Right lobe of liver (tissue), 6 donors: ENCODE results near the gene GSTP1. TPM values are rescaled to one million over a fixed set of nuclear protein-coding genes. Genes with fewer than 3 reads are reported as not detected.
A peak's percentile ranks its signal among the peaks of the same experiment; 100 is the strongest.

Source experiments
- ATAC-seq, 4 donors: fragments of 200-7000 bp; cut with Tn5 transposase; one replicate each; pipeline ENCODE4 v1.9.1; 2020; ENCODE audit warnings: mild to moderate bottlenecking in 4 of 4, moderate library complexity in 4 of 4
- DNase-seq, 3 donors: peaks; one replicate each; pipeline ENCODE4 v3.0.0-alpha.2; 2020
- H3K27ac ChIP-seq, 3 donors: fragments of 200-600 bp; one replicate each; pipeline ENCODE4 v1.8.0; 2022
- H3K27me3 ChIP-seq, 2 donors: fragments of 200-600 bp; one replicate each; pipeline ENCODE4 v1.8.0; 2022
- H3K36me3 ChIP-seq, 4 donors: fragments of 200-600 bp; sonication (generic) in 1 of 4; one replicate each; pipeline versions ENCODE4 v1.5.1 to v1.8.0; 2017 to 2022; ENCODE audit warnings: control low read depth in 1 of 4
- H3K4me1 ChIP-seq, 4 donors: fragments of 200-600 bp; sonication (generic) in 1 of 4; one replicate each; pipeline versions ENCODE4 v1.5.1 to v1.8.0; 2017 to 2022; ENCODE audit warnings: control low read depth in 1 of 4
- H3K4me3 ChIP-seq, 3 donors: fragments of 200-600 bp; one replicate each; pipeline ENCODE4 v1.8.0; 2022
- H3K9me3 ChIP-seq, 4 donors: fragments of 200-600 bp; sonication (generic) in 1 of 4; one replicate each; pipeline versions ENCODE4 v1.5.1 to v1.8.0; 2017 to 2022; ENCODE audit warnings: control low read depth in 1 of 4
- CTCF ChIP-seq, 4 donors: fragments of 200-600 bp in 3 of 4; fragments of 450-650 bp in 1 of 4; IDR thresholded peaks; one replicate each; pipeline versions ENCODE4 v1.5.1 to v1.8.0; 2016 to 2022; ENCODE audit warnings: antibody characterized with exemption in 4 of 4, mild to moderate bottlenecking in 2 of 4
- POLR2A ChIP-seq: fragments of 450-650 bp; IDR thresholded peaks from one replicate; pipeline ENCODE4 v1.6.1; 2017; ENCODE audit warnings: antibody characterized with exemption, mild to moderate bottlenecking
- WGBS: methylation state at CpG from one replicate; pipeline ENCODE4 v1.1.6; 2018; ENCODE audit warnings: low coverage, low lambda C conversion rate; ENCODE audit not compliant: insufficient coverage; ENCODE audit errors: missing lambda C conversion rate; 5-methylcytosine and 5-hydroxymethylcytosine counted together
- intact Hi-C, 2 donors: fragments of 100-400 bp; cut with DNase I; formaldehyde crosslinking; loops; one replicate each; pipeline versions ENCODE4 v1.11.2 to v1.14.1; 2022
- total RNA-seq, 6 experiments: library from RNA; depleted of rRNA in 2 of 6; stranded (reverse); fragments of >200 nt in 2 of 6; fragmentation: NEBNext Ultra II Directional in 3 of 6; extraction: Animal tissue kit (Norgen Biotek cat#: 25700) in 3 of 6; gene quantifications; one replicate each; pipeline versions ENCODE4 v1.1.0 to v1.2.4, GENCODE V29; 2016 to 2023
- donor health status: DM: no; HTN: yes; CAD: no.
- donor health status: DM: no; HTN: no; CAD: no.
- donor health status: DM: no; HTN: no; CAD: no.
- donor health status: DM: no; HTN: yes; CAD: no.
- donor health status: DM: no; HTN: yes; CAD: no.

The GSTP1 gene
- total RNA-seq, 6 experiments from 2014 or later: 16.6 to 51.4 (median 32.3) TPM

DNA sequence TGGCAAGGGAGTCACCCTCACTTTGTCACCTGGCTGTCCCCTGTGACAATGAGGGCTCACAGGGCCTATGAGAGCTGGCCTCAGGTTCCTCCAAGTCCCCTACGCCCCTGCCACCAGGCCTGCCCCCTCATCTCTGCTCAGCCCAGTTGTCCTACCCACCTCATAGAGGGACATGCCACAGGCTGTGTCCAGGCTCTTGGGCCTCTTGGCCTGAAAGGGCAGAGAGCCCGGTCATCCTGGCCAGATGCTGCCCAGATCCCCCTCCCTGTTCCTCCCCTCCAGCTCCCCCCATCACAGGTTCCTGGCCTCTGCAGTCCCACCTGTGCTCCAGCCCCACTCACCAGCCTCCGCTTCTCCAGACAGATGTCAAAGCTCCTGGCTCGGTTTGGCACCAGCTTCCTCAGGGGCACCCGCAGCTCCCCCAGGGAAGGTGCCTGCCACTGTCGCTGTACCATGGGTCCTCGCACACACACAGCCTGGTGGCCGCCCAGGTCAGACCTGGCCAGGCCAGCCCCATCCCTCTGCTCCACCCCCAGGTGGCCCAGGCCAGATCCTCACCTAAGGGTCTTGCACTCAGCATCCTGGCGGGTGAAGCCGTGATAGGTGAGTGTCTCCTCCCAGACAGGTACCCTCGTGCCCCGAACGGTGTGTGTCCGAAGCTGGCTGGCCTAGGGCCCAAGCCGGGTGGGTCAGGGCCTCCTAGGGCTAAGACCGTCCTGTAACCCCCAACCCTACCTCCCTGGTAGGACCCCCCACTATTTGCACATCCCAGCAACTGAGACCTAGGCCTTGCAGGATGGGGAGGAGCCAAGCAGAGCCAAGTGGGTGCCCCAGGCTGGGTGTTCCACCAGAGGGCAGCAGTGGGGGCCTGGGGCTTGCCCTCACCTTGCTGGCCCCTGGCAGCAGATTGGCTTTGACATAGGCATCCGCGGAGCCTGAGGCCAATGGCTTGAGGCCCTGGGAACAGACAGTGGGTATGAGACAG lies 31.4 kb downstream of the GSTP1 start:
- ATAC-seq: peak; percentile 83 to 87 (median 86)
- 60% methylated on average over 2 of the region's 18 CpGs for WGBS
- H3K4me3 ChIP-seq: no peak overlapping the region

DNA sequence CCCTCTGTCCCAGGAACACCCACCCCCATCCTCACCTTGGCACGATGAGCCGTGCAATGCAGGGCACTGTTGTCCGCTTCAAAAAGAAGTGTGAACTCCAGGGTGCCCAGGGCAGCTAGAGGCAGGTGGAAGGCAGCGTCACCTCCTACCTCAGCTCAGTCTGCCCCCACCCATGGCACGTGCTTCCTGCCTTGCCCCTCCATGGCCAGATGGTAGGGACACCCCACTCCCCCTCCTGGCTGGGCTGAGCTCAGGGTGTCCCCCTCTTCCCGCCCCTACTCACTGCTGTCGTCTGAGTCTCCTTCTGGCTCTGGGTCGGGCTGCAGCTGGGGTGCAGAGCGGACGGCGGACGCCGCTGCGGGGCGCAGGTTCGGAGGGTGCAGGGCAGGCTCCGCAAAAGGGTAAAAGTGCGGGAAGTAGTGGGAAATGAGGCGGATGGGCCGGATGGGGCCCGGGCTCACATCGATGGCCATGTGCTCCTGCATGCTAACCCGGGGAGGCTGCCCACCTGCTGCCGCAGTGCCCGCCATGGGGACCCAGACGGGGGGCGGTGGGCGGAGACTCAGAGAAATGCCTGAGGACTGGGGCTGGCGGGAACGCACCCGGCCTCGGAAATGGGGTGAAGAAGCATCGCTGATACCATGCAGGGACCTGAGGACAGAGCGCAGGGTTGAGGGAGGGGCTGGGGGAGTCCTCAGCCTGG lies 32.3 kb downstream of the GSTP1 start:
- H3K36me3 ChIP-seq: peaks cover 0 to 8% (median 2%) of the 10 kb centered on the region in 4 donors
- no peak for TF ChIP-seq POLR2A
- TF ChIP-seq CTCF (IDR thresholded peaks at IDR 0.05): no peak
- peak in 2 of 3 donors; percentile 17 to 43 for DNase-seq
- H3K9me3 ChIP-seq: no peaks in the 10 kb centered on the region
- intact Hi-C loops: no loop called here
- ATAC-seq: peak in 1 of 4 donors; percentile 20
- 50% methylated on average over 8 of the region's 34 CpGs for WGBS
- H3K4me1 ChIP-seq: peaks cover 0 to 7% (median 0%) of the 10 kb centered on the region in 4 donors
- H3K27me3 ChIP-seq: no peaks in the 10 kb centered on the region
- H3K4me3 ChIP-seq: no peak overlapping the region
- no peak overlapping the region for H3K27ac ChIP-seq

More for the DNA sequence above, 31.4 kb downstream of the GSTP1 start:
- Histone ChIP-seq H3K27ac (no peak overlapping the region), H3K9me3 (no peaks in the 10 kb centered on the region), H3K27me3 (no peaks in the 10 kb centered on the region), H3K4me1 (peaks cover 0 to 7% (median 0%) of the 10 kb centered on the region in 4 donors), H3K36me3 (peaks cover 0 to 17% (median 6%) of the 10 kb centered on the region in 4 donors)
- intact Hi-C loops: no loop called here
- DNase-seq: peak; percentile 73 to 81 (median 77)
- TF ChIP-seq POLR2A (no peak), CTCF (IDR thresholded peaks at IDR 0.05) (peak; percentile 61 to 72 (median 66))

DNA sequence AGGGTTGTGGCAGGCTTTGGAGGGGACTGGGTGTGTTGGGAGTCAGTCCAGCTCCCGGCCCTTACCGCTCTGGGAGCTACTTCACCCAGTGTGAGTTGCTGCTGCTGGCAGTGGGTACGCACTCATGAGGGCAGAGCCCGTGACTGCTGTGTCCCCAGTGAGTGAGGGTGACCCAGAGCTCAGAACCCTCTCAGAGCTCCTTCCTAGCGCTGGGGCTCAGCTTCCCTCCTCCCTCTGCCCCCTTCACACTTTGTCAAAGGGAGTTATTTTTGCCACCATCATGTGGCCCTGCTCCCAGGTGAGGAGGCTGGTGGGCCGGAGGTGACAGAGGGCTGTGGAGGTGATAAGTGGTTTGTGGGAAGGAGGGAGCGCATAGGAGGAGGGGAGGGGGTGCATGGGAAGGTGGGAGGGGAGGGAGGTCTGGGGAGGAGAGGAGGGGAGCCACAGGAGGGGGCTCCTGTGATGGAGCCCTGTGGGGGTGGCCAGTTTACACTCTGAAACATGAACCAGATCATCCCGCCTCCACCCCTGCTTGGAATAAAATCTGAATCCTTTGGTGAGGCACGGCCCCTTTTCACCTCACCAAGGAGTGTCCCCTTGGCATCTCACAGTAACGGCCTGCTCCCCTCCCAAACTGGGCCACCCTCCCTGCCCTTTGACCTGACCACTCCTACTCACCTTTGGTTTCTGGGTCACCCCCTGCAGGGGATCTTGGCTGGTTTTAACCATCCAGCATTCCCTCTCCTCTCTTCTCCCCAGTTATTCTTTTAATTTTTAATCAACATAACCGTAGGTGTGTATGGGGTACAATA lies 33.0 kb downstream of the GSTP1 start:
- DNase-seq (peak in 1 of 3 donors; percentile 55), ATAC-seq (peak in 1 of 4 donors; percentile 29)
- intact Hi-C loops: no loop called here
- Histone ChIP-seq H3K36me3 (peaks cover 0 to 8% (median 2%) of the 10 kb centered on the region in 4 donors), H3K27ac (no peak overlapping the region), H3K4me1 (peaks cover 0 to 7% (median 0%) of the 10 kb centered on the region in 4 donors), H3K27me3 (no peaks in the 10 kb centered on the region), H3K4me3 (no peak overlapping the region), H3K9me3 (no peaks in the 10 kb centered on the region)
- TF ChIP-seq CTCF (IDR thresholded peaks at IDR 0.05): no peak
- no peak for TF ChIP-seq POLR2A
- WGBS: 50% methylated on average over 8 of the region's 11 CpGs
